ENCODE measurements around the gene TRIM25.

DNA sequence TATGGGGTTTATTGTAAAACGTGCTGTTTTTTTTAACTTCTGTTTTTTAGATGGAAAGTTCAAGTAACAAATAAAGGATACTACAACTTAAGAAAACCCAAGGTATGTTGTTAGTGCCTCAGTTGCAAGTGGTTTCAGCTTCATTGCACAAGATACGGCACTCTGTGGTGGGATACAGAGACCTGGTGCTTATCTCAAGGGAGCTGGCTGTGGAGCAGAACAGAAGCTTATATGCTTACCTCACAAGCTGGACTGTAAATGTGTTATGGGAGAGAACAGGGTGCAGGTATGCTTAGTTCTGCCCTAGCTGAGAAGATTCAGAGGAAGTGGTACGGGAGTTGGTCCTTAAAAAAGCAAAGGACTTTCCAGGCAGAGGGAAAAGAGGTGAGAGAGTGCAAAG is 64.7 kb downstream of the TRIM25 start:
- no peak for TF ChIP-seq FOXM1 (IDR thresholded peaks at IDR 0.05; ENCODE audit: borderline replicate concordance, low read depth)
- TF ChIP-seq, protein P1, sequence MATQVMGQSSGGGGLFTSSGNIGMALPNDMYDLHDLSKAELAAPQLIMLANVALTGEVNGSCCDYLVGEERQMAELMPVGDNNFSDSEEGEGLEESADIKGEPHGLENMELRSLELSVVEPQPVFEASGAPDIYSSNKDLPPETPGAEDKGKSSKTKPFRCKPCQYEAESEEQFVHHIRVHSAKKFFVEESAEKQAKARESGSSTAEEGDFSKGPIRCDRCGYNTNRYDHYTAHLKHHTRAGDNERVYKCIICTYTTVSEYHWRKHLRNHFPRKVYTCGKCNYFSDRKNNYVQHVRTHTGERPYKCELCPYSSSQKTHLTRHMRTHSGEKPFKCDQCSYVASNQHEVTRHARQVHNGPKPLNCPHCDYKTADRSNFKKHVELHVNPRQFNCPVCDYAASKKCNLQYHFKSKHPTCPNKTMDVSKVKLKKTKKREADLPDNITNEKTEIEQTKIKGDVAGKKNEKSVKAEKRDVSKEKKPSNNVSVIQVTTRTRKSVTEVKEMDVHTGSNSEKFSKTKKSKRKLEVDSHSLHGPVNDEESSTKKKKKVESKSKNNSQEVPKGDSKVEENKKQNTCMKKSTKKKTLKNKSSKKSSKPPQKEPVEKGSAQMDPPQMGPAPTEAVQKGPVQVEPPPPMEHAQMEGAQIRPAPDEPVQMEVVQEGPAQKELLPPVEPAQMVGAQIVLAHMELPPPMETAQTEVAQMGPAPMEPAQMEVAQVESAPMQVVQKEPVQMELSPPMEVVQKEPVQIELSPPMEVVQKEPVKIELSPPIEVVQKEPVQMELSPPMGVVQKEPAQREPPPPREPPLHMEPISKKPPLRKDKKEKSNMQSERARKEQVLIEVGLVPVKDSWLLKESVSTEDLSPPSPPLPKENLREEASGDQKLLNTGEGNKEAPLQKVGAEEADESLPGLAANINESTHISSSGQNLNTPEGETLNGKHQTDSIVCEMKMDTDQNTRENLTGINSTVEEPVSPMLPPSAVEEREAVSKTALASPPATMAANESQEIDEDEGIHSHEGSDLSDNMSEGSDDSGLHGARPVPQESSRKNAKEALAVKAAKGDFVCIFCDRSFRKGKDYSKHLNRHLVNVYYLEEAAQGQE (IDR thresholded peaks at IDR 0.05; ENCODE audit: low read depth), result no peak
- no peak for TF ChIP-seq CREB1 (IDR thresholded peaks at IDR 0.05; ENCODE audit: low read depth)
- TF ChIP-seq, protein P2, sequence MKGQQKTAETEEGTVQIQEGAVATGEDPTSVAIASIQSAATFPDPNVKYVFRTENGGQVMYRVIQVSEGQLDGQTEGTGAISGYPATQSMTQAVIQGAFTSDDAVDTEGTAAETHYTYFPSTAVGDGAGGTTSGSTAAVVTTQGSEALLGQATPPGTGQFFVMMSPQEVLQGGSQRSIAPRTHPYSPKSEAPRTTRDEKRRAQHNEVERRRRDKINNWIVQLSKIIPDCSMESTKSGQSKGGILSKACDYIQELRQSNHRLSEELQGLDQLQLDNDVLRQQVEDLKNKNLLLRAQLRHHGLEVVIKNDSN (IDR thresholded peaks at IDR 0.05), result no peak
- TF ChIP-seq RAD21 (IDR thresholded peaks at IDR 0.05; ENCODE audit: low read depth), result no peak
- TF ChIP-seq TEAD4 (IDR thresholded peaks at IDR 0.05), result no peak
- TF ChIP-seq EGR1 (IDR thresholded peaks at IDR 0.05), result no peak
- TF ChIP-seq CEBPB (IDR thresholded peaks at IDR 0.05), result no peak
- TF ChIP-seq, protein P3, sequence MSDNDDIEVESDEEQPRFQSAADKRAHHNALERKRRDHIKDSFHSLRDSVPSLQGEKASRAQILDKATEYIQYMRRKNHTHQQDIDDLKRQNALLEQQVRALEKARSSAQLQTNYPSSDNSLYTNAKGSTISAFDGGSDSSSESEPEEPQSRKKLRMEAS (IDR thresholded peaks at IDR 0.05), result no peak
- TF ChIP-seq YY1 (IDR thresholded peaks at IDR 0.05; ENCODE audit: low read depth), result no peak
- TF ChIP-seq TAF1 (IDR thresholded peaks at IDR 0.05; ENCODE audit: low read depth), result no peak
- no peak for TF ChIP-seq EP300 (IDR thresholded peaks at IDR 0.05; ENCODE audit: borderline replicate concordance)
- TF ChIP-seq TCF12 (IDR thresholded peaks at IDR 0.05; ENCODE audit: low read depth), result no peak
